Liver (tissue), 9 donors: ENCODE measurements around the gene CHP1. TPM values are rescaled to one million over a fixed set of nuclear protein-coding genes. Genes with fewer than 3 reads are reported as not detected.
"Not testable (repeated sequence)": the region's sequence is repeated elsewhere in the genome, so short reads cannot be mapped to it uniquely, and the experiment has no call there.

ENCODE experiments used
- DNase-seq: peaks from one replicate; pipeline ENCODE4 v3.0.0-alpha.2; 2017; ENCODE audit warnings: low spot score
- H3K27ac ChIP-seq, 2 donors: one replicate each; pipeline ENCODE4 v1.7.0; 2013; ENCODE audit warnings: inconsistent platforms in 2 of 2, low read length in 2 of 2, control low read depth in 1 of 2, low read depth in 1 of 2, mild to moderate bottlenecking in 1 of 2
- H3K27me3 ChIP-seq, 4 donors: one replicate each; pipeline versions ENCODE4 v1.6.1 to v1.7.0; 2013; ENCODE audit warnings: low read length in 3 of 4, inconsistent platforms in 1 of 4, mild to moderate bottlenecking in 1 of 4, moderate library complexity in 1 of 4; ENCODE audit not compliant: control insufficient read depth in 4 of 4, insufficient read depth in 4 of 4
- H3K36me3 ChIP-seq, 4 donors: one replicate each; pipeline versions ENCODE4 v1.6.1 to v1.7.0; 2013; ENCODE audit warnings: low read length in 3 of 4, mild to moderate bottlenecking in 3 of 4, low read depth in 1 of 4, moderate library complexity in 1 of 4; ENCODE audit not compliant: control insufficient read depth in 4 of 4, insufficient read depth in 3 of 4
- H3K4me1 ChIP-seq, 4 donors: one replicate each; pipeline versions ENCODE4 v1.6.1 to v1.7.0; 2013; ENCODE audit warnings: low read length in 3 of 4, mild to moderate bottlenecking in 3 of 4, moderate library complexity in 1 of 4; ENCODE audit not compliant: control insufficient read depth in 4 of 4, insufficient read depth in 4 of 4
- H3K4me3 ChIP-seq, 3 donors: one replicate each; pipeline versions ENCODE4 v1.6.1 to v1.7.0; 2013; ENCODE audit warnings: low read length in 3 of 3, control low read depth in 1 of 3, low read depth in 1 of 3, mild to moderate bottlenecking in 1 of 3
- H3K9ac ChIP-seq, 2 donors: one replicate each; pipeline ENCODE4 v1.7.0; 2013; ENCODE audit warnings: low read length in 2 of 2, mild to moderate bottlenecking in 2 of 2, moderate library complexity in 2 of 2, control low read depth in 1 of 2, low read depth in 1 of 2
- H3K9me3 ChIP-seq, 4 donors: one replicate each; pipeline versions ENCODE4 v1.6.1 to v1.7.0; 2013; ENCODE audit warnings: low read length in 3 of 4; ENCODE audit not compliant: control insufficient read depth in 4 of 4
- ATF3 ChIP-seq: IDR thresholded peaks from 2 replicates; pipeline ENCODE4 v1.6.1; 2016; ENCODE audit warnings: antibody characterized with exemption
- CTCF ChIP-seq: fragments of 150-350 bp; IDR thresholded peaks from 2 replicates; pipeline ENCODE4 v1.5.1; 2017; ENCODE audit warnings: improper control_type of control experiment, low read depth, low read length; ENCODE audit not compliant: missing input control
- EGR1 ChIP-seq, 2 donors: IDR thresholded peaks; 2 replicates each; pipeline ENCODE4 v1.6.1; 2016 to 2018; ENCODE audit warnings: antibody characterized with exemption in 2 of 2, low read depth in 2 of 2
- FOXA1 ChIP-seq: IDR thresholded peaks from 2 replicates; pipeline ENCODE4 v1.6.1; 2016; ENCODE audit warnings: antibody characterized with exemption
- FOXA2 ChIP-seq: IDR thresholded peaks from 2 replicates; pipeline ENCODE4 v1.6.1; 2016; ENCODE audit warnings: antibody characterized with exemption
- GABPA ChIP-seq, 2 donors: IDR thresholded peaks in 1 of 2; conservative IDR thresholded peaks in 1 of 2; 2 replicates each; pipeline ENCODE4 v1.6.1; 2016; ENCODE audit warnings: antibody characterized with exemption in 2 of 2, mild to moderate bottlenecking in 1 of 2, moderate library complexity in 1 of 2
- HNF4A ChIP-seq, 2 donors: conservative IDR thresholded peaks; 2 replicates each; pipeline ENCODE4 v1.6.1; 2016; ENCODE audit warnings: antibody characterized with exemption in 2 of 2, mild to moderate bottlenecking in 2 of 2
- HNF4G ChIP-seq: IDR thresholded peaks from 2 replicates; pipeline ENCODE4 v1.6.1; 2016; ENCODE audit warnings: antibody characterized with exemption
- JUND ChIP-seq, 2 donors: IDR thresholded peaks; 2 replicates each; pipeline ENCODE4 v1.6.1; 2016; ENCODE audit warnings: antibody characterized with exemption in 2 of 2
- MAX ChIP-seq: IDR thresholded peaks from 2 replicates; pipeline ENCODE4 v1.6.1; 2016; ENCODE audit warnings: antibody characterized with exemption
- NR2F2 ChIP-seq: IDR thresholded peaks from 2 replicates; pipeline ENCODE4 v1.6.1; 2016; ENCODE audit warnings: antibody characterized with exemption
- RAD21 ChIP-seq, 2 donors: IDR thresholded peaks; 2 replicates each; pipeline ENCODE4 v1.6.1; 2016; ENCODE audit warnings: antibody characterized with exemption in 2 of 2, mild to moderate bottlenecking in 2 of 2
- REST ChIP-seq: IDR thresholded peaks from 2 replicates; pipeline ENCODE4 v1.6.1; 2016; ENCODE audit warnings: antibody characterized with exemption, mild to moderate bottlenecking
- RXRA ChIP-seq, 2 donors: IDR thresholded peaks; 2 replicates each; pipeline ENCODE4 v1.6.1; 2017 to 2018; ENCODE audit warnings: antibody characterized with exemption in 2 of 2, mild to moderate bottlenecking in 1 of 2
- SP1 ChIP-seq: IDR thresholded peaks from 2 replicates; pipeline ENCODE4 v1.6.1; 2018; ENCODE audit warnings: antibody characterized with exemption, mild to moderate bottlenecking
- TAF1 ChIP-seq: conservative IDR thresholded peaks from 2 replicates; pipeline ENCODE4 v1.6.1; 2016; ENCODE audit warnings: antibody characterized with exemption, mild to moderate bottlenecking
- YY1 ChIP-seq: IDR thresholded peaks from 2 replicates; pipeline ENCODE4 v1.6.1; 2016; ENCODE audit warnings: antibody characterized with exemption, mild to moderate bottlenecking
- ZBTB33 ChIP-seq: IDR thresholded peaks from 2 replicates; pipeline ENCODE4 v1.6.1; 2016; ENCODE audit warnings: antibody characterized with exemption
- WGBS: extraction: QIAGEN DNeasy Blood & Tissue Kit; methylation state at CpG from one replicate; pipeline ENCODE4 v1.1.7; 2013; 5-methylcytosine and 5-hydroxymethylcytosine counted together
- polyA plus RNA-seq, 2 donors: library from polyadenylated mRNA; stranded (reverse) in 1 of 2; unstranded in 1 of 2; fragments of 200-250 nt in 1 of 2; fragments of >200 nt in 1 of 2; fragmentation: Nextera tagmentation in 1 of 2; extraction: Ambion mirVana in 1 of 2; gene quantifications; one replicate each; pipeline versions ENCODE4 v1.2.1 to v1.2.3, GENCODE V29; 2013 to 2015
- total RNA-seq, 2 donors: library from RNA; depleted of rRNA; stranded (reverse); fragments of >200 nt; gene quantifications; one replicate each; pipeline ENCODE4 v1.2.3, GENCODE V29; 2014
- donor health status: healthy.
- donor health status: healthy.
- donor health status: healthy.
- donor health status: healthy.
- donor health status: healthy.

The CHP1 gene
- total and polyA plus RNA-seq, 4 donors: 87.4 to 162 (median 117) TPM

- 36% methylated on average over 12 of the region's 12 CpGs for WGBS
- DNase-seq: peak; percentile 49
Measured at GRCh38 chr15:41259546-41260189, 28.6 kb downstream of the CHP1 start.

GRCh38 chr15:41260924-41261323 is 29.9 kb downstream of the CHP1 start:
- H3K27me3 ChIP-seq, H3K9me3 ChIP-seq, H3K4me3 ChIP-seq, H3K27ac ChIP-seq, H3K9ac ChIP-seq, DNase-seq: not testable (repeated sequence)
- H3K4me1 ChIP-seq: peaks cover 11 to 56% (median 40%) of the 10 kb centered on the region in 4 donors
- H3K36me3 ChIP-seq: peaks cover 5 to 19% (median 15%) of the 10 kb centered on the region in 4 donors
- 92% methylated on average over 7 of the region's 7 CpGs for WGBS

More at GRCh38 chr15:41259546-41260189, 28.6 kb downstream of the CHP1 start:
- no peak overlapping the region for H3K9ac ChIP-seq
- no peak overlapping the region for H3K4me3 ChIP-seq
- H3K27ac ChIP-seq: peak overlapping the region; percentile 83 to 84
- H3K27me3 ChIP-seq: no peaks in the 10 kb centered on the region
- H3K36me3 ChIP-seq: peaks cover 5 to 15% (median 11%) of the 10 kb centered on the region in 4 donors
- H3K9me3 ChIP-seq: no peaks in the 10 kb centered on the region
- TF ChIP-seq CTCF (no peak), ZBTB33 (no peak), NR2F2 (peak; percentile 88), RAD21 (IDR thresholded peaks at IDR 0.05) (peak in 1 of 2 donors; percentile 44), MAX (peak; percentile 85), REST (peak; percentile 75), HNF4A (conservative IDR thresholded peaks at IDR 0.05) (peak; percentile 94 to 95), ATF3 (peak; percentile 35), FOXA1 (peak; percentile 67), HNF4G (peak; percentile 79), YY1 (peak; percentile 71), FOXA2 (peak; percentile 47), SP1 (peak; percentile 92), GABPA (IDR thresholded peaks at IDR 0.05 in 1 of 2, conservative IDR thresholded peaks at IDR 0.05 in 1 of 2) (peak in 1 of 2 donors; percentile 45), RXRA (IDR thresholded peaks at IDR 0.05) (peak; percentile 98 to 99), TAF1 (no peak), EGR1 (IDR thresholded peaks at IDR 0.05; ENCODE audit: low read depth in 2 of 2) (peak in 1 of 2 donors; percentile 55), JUND (IDR thresholded peaks at IDR 0.05) (peak; percentile 61 to 73)
- H3K4me1 ChIP-seq: peaks cover 15 to 68% (median 47%) of the 10 kb centered on the region in 4 donors
